ENCODE results near the gene NDUFB7.
A peak's percentile ranks its signal among the peaks of the same experiment; 100 is the strongest.
"Not testable (repeated sequence)": the region's sequence is repeated elsewhere in the genome, so short reads cannot be mapped to it uniquely, and the experiment has no call there.

Gene NDUFB7

DNA sequence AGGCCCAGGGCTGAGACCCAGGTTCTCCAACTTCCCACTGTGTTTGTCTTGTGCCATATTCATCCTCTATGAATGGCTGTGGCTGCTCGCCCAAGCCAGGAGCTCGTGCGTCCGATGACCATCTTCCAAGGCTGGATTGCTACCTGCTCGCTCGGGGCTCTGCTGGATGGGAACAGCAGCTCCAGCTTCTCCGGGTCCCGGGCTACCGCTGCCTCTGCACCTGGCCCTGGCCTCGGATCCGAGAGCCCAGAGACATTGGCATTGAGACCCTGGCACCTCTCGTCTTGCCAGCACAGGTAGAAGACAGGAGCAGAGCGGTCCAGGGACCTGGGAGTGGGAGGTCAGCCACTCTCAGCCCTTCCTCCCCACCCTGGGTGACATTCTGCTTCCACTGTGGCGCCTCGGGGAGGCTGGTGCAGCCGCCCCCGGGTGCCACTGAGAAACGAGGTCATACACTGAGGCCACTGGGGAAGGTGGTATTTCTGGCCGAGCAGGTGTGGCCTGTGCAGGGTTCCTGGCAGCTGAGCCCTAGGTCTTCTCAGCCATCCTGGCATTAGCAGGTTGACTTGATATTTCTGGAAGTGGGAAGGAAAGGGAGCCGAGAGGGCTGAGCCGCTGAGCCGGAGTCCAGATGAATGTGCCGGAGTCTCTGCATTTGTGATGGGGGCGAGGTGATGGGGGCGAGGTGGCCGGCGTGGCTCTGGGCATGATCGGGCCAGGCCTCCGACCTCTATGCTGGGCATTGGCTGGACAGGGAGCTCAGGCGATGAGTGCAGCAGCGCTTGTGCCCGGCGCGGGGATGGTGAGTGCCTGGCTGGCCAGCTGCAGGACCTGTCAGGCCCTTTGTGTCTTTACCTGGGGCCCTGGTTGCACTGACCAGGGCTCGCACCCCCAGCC, 18.6 kb downstream of the NDUFB7 start:
- DNase-seq (ENCODE audit: low read depth) = no peak

DNA sequence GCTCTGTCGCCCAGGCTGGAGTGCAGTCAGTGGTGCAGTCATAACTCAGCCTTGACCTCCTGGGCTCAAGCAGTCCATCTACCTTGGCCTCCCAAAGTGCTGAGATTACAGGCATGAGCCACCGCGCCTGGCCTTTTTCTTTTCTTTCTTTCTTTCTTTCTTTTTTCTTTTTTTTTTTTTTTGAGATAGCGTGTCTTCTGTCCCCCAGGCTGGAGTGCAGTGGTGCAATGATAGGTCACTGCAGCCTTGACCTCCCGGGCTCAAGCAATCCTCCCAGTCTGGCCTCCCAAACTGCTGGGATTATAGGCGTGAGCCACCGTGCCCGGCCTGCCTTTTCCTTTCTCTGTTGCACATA, 19.9 kb downstream of the NDUFB7 start:
- DNase-seq (ENCODE audit: low read depth) = not testable (repeated sequence)

DNA sequence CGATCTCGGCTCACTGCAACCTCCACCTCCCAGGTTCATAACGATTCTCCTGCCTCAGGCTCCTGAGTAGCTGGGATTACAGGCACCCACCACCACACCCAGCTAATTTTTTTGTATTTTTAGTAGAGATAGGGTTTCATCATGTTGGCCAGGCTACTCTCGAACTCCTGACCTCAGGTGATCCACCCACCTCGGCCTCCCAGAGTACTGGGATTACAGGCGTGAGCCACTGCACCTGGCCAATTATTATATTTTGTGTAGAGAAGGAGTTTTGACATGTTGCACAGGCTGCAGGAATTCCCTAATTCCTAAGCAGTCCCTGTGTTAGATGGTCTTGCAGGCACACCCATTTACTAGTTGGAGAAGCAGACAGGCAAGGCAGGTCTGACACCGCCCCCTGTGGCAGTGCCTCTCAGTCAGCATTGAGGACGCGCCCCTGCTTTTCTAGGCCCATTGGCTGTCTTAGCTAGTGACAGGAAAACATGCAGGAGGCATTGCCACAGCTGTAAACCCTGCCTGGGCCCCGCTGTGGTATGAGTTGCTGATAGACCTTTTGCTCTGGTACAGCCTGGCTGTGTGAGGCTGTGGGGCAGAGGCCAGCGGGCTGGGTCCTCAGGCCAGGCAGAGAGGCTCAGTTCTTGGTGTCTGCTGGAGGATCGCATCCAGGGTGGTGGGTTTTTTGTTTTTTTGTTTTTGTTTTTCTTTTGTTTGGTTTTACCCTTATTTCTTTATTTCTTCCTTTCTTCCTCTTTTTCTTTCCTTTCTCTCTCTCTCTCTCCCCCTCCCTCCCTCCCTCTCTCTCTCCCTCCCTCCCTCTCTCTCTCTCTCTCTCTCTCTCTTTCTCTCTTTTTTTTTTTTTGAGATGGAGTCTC, 20.5 kb downstream of the NDUFB7 start:
- peak; percentile 54 for DNase-seq (ENCODE audit: low read depth)

DNA sequence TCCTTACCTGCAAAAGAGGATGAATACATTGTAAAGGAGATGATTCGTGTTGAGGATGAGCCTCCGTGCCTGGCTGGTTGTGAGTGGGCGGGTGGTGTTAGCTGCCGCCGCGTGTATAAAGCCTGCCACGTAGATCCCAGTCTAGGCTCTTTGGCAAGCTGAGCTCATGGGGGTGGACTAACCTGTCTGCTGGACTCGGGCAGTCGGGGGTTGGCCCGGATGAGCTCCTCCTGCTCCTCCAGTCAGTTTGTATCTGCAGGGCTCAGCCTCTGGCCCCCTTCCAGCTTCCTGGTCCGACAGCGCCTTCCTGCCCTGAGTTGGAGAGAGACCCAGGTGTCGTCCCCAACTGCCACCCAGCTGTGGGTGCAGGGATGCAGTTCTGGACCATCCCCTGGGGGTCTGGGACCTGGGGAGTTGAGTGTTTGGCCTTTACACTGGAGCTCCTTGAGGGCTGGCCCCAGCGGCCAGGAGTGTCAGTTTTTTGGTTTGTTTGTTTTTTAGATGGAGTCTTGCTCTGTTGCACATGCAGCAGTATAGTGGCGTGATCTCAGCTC, 21.6 kb downstream of the NDUFB7 start:
- DNase-seq (ENCODE audit: low read depth) = no peak

DNA sequence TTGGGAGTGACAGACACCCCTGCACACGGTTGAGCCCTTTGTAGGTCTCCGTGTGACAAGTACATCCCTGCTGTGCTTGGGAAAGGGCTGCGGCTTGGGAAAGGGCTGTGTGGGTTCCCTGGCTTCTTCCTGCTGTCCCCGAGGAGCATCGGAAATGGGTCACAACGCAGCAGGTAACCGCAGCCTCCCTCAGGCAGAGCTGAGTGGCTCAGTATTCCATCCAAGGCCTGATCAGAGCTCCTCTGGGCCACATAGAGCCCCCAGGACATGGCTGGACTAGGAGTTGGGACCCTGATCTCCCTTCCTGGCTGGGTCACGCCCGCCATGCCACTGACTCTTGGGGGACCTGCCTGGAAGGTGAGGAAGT, 26.2 kb downstream of the NDUFB7 start:
- DNase-seq (ENCODE audit: low read depth) = no peak

DNA sequence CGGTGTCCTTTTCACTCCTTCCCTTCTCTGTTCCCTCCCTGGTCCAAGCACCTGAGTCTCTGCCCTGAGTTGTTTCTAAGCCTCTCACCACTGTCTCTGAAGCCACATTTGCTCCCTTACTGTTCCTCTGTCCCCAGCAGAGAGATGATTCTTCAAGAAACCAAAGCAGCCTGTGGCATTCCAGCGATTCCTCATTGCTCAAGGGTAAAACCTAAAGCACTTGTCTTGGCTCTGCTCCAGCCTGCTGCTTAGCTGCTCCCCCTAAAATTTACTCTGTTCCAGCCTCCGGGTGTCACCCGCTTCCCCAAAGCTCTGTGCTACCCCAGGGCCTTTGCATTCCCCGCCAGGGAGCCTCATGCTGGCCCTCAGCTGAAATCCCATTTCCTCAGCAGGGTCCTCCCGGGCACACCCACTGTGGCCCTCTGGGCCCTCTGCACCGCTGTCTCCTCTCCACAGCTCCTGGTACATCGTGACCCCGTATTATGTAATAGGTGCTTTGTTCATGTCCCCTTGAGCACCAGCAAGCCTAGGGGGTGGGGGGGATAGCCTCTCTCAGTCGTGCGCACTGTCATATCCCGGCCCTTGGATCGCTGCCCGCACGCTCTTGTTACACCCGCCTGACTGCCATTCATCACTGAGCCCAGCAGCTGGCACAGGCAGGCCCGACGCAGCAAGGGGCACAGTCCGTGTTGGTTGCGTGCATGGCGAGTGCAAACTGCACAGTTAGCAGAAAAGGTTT, 26.7 kb downstream of the NDUFB7 start:
- DNase-seq (ENCODE audit: low read depth) = peak; percentile 26

DNA sequence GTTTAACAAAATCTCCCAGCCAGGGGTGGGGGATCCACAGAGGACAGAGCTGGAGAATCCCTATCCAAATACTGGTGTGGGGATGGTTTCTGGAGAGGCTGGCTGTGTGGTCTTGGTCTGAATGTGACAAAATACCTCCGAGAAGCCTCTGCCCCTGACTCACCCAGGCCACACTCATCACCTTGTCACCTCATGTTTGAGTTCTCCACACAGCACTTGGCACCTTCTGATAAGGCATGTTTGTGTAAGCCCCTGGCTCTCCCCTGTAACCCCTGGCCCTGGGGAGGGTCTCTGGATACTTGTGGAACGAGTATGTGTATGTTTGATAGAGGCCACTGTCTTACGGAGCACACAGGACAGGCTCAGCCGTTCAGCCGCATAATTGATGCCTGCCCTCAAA, 27.8 kb downstream of the NDUFB7 start:
- no peak for DNase-seq (ENCODE audit: low read depth)

DNA sequence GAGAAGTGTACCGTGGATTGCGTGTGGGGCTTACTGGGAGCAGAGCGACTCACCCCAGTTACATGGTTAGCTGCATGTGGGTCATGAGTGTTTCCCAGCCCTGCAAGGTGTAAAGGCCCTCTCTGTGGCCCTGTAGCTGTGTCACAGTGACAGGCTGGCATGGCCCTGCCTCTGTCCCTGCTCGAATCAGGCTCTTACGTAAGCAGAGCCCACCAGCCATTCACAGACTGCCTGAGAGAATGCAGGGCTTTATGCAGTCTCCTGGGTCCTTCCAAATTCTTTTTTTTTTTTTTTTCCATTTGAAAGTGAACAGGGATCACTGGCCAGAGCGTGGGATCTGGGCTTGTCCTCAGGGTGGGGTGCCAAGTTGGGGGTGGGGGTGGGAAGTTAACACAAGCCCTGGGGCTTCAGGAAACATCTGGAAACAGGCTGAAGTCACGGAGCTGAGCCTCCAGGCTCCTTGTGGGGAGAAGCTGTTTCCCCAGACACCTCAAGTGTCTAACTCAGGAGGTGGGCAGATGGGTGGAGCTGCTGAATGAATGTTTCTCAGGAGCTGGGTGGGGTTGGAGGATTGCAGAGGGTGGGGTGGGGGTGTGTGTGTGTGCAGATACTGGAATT, 29.0 kb downstream of the NDUFB7 start:
- DNase-seq (ENCODE audit: low read depth) = peak; percentile 56

DNA sequence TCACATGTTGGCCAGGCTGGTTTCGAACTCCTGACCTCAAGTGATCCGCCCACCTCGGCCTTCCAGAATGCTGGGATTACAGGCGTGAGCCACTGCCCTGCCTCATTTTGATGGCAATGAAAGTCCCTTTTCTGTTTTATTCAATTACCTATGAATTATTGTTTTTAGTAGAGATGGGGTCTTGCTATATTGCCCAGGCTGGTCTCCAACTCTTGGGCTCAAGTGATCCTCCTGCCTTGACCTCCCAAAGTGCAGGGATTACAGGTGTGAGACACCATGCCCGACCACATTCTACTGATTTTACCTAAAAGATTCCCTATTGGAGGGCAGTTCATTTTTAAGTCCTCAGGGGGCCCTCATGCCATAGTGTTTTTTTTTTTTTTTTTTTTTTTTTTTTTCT, 29.9 kb downstream of the NDUFB7 start:
- not testable (repeated sequence) for DNase-seq (ENCODE audit: low read depth)

DNA sequence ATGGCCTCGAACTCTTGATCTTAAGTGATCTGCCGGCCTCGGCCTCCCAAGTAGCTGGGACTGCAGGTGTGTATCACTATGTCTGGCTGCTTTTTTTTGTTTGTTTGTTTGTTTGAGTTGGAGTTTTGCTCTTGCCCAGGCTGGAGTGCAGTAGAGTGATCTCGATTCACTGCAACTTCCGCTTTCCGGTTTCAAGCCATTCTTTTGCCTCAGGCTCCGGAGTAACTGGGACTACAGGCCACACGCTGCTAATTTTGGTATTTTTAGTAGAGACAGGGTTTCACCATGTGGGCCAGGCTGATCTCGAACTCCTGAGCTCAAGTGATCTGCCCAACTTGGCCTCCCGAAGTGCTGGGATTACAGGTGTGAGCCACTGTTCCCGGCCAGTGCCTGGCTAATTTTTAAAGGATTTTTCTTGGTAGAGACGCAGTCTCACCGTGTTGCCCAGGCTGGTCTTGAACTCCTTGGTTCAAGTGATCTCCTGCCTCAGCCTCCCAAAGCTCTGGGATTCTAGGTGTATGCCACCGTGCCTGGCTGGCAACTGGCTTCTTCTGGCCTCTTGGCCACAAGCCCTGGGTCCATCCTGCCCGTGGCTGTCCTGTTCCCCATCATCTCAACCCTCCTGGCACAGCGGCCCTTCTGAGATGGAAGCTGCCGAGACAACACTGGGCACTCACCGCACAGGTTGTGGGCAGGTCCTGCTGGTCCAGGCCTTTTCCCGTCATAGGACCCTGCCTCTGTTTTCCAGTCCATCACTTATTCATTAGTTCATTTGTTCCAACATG, 30.9 kb downstream of the NDUFB7 start:
- DNase-seq (ENCODE audit: low read depth) = no peak

DNA sequence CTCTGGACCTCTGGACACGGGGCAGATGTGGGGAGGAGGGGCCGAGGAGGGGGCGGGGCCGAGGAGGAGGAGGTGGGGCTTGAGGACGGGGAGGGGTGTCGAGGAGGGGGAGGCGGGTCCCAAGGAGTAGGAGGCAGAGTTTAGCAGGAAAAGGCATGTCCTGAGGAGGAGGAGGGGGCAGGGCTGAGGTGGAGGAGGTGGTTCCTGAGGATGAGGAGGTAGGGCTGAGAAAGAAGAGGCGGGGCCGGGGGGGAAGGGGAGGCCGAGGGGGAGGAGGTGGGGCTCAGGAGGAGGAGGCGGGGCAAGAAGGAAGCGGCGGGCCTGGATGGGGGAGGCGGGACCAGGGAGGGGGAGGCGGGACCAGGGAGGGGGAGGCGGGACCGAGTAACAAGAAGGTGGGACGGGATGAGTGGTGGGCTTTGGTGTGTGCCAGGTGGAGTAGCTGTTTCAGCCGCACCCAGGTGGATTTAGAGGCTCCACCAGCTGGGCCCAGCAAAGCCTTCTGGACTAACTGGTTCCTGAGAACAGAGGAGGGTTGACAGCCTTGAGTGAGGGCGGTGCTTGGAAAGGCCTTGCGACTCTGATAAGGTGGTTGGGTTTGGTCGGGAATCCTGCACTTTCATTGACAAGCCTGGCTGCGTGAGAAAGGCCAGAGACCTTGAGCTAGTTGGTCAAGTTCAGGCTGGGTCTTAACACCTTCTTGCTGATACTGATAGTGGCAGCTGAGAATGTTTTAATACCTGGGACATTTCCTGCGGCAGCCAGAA, 34.8 kb downstream of the NDUFB7 start:
- peak; percentile 52 for DNase-seq (ENCODE audit: low read depth)

DNA sequence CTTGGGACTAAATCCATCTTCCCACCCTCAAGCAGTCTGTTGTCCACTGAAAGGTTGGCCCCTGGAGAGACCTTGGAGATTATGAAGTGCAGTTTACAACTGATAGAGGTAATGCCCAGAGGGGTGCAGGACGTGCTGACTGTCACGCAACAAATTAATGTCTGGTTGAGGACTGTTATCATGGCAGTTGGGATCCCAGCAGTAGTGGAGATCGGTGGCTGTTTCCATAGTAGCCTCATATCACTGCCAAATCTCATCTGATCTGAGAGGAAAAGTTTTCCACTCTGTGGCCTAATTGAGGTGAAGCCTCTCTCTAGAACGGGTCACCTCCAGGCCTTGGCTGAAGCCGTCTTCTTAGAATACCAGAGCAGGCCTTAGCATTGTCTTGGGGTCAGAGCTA, 38.4 kb downstream of the NDUFB7 start:
- DNase-seq (ENCODE audit: low read depth) = no peak

DNA sequence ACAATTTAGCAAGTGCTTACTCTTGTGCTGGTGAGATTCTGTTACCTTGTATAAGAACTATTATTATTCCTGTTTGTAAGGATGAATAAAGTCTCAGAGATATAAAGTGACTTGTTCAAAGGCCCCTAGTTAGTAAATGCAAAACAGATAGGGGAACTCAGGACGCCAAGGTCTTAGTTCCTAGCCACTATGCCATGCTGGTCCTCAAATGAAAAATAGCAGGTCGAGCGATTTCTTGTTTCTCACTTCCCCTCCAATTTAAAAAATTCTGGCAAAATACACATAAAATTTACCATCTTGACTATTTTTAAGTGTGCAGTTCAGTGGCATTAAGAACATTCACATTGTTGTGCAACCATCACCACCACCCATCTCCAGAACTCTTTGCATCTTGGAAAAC, 41.4 kb downstream of the NDUFB7 start:
- DNase-seq (ENCODE audit: low read depth) = no peak

DNA sequence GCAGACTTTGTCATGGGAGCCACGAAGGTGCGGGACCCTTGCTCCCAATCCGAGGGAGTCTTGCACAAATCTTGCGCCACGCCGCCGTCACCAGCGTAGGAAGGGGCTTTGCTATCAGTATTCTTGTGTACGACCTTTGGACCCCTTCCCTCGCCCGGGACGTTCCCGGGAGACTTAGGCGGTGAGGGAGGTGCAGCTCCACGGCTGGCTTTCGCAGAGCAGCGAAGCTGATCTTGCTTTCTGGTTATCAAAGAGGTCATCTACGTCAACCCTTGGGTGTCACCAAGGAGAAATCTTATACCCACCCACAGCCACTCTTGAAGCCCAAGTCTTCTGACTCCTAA, 41.9 kb downstream of the NDUFB7 start:
- DNase-seq (ENCODE audit: low read depth) = no peak

DNA sequence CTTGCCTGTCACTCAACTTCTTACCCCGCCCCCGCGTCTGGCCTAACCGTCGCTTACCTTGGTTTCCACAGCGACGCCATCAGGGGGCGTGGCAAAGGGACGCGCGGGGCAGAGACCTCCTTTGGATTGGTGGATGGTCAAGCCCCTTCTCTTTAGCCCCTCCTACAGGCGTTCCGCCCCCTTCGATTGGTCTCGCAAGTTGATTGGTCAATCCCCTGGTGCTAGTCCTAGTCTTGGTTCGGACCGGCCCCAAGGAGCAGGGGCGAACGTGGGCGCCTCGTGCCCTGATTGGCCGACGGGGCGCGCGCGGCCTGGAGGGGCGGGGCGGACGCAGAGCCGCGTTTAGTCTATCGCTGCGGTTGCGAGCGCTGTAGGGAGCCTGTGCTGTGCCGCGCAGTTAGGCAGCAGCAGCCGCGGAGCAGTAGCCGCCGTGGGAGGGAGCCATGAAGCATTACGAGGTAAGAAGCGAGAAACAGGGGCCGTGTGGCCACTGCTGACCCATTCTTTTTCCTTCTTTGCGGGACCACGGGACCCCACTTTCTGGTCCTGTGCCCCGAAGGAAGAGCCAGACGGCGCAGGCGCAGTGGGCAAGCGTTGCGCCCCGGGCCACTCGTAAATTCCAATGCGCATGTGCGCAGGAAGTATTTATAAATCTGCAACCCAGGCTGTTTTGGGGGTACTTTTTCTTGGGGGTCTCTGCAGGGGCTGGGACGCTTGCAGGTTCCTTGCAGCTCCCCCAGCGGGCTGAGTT, 42.4 kb downstream of the NDUFB7 start, which contains the start of gene TECR:
Gene TECR, plus strand, starts transcription at position 341 of the 751 bp plus-strand sequence. Its CDS starts 103 bp downstream, at position 444.
- peak; percentile 100 for DNase-seq (ENCODE audit: low read depth)

DNA sequence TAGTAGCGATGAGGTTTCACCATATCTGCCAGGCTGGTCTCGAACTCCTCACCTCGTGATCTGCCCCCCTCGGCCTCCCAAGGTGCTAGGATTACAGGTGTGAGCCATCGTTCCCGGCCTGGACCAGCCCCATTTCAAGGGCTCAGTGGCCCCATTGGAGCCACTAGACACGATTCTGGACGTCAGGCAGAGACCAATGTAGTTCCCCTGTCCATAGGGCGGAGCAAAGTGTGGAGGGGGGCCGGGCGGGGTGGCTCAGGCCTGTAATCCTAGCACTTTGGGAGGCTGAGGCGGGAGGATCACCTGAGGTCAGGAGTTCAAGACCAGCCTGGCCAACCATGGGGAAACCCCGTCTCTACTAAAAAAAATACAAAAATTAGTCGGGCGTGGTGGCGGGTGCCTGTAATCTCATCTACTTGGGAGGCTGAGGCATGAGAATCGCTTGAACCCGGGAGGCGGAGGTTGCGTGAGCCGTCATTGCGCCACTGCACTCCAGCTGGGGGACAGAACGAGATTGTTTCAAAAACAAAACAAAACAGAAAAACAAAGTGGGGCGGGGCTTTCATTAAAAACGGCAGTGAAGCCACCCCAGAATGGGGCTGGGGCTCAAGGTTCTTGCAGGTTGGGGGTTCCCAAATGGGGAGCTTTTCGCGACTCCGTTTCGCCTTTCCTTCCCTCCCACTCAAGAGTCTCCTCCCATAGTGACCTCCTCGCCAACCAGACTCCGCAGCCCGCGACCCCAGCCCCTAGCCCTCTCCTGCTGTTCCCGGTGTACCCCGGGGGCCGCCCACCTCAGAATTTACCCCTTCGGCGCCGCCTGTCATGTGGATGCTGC, 43.2 kb downstream of the NDUFB7 start:
- DNase-seq (ENCODE audit: low read depth) = no peak

DNA sequence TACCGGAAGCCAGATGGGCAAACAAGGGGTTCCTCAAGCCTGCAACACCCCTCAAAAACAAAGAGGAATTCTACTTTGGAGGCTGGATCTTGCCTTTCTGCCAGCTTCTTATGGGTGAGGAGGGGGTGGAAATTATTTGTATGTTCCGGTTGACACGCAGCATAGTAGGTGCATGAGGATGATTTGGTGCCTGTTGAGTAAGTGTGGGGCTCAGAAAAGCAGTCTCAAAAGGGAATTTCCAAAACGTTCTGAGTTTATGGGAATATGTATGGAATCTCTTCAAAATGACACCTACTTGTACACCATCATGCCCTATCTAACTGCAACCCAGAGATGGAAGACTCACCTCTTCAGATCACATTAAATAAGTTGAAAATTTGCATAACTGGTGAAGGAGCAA, 45.4 kb downstream of the NDUFB7 start:
- no peak for DNase-seq (ENCODE audit: low read depth)

DNA sequence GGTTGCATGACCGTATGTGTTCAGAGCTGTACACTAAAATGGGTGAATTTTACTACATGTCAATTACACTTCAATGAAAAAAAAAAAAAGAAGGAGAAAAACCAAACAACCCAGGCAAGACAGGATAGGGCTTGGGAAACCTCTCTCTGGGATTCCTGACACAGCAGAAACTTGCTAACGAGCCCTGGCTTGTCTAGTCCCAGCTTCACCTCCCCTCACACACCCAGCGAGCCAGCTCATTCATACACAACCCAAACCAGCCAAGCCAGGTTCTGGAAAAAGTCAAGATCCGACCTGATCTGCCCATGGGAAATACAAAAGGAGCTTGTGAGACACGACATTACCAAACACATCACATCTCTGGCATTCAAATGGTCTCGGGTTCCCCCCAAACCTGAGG, 46.1 kb downstream of the NDUFB7 start:
- DNase-seq (ENCODE audit: low read depth) = no peak

DNA sequence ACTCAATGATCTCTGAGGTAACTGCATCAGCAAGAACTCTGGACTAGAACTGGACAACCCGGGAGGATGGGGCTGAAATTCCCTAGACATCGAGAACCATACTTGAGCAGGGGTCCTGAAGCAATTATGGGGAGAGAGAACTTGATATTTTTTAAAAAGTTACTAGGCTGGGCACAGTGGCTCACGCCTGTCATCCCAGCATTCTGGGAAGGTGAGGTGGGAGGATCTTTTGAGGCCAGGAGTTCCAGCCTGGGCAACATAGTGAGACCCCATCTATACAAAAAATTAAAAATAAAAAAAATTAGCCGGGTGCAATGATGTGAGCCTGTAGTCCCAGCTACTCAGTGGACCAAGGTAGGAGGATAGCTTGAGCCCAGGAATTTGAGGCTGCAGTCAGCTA, 51.3 kb downstream of the NDUFB7 start:
- no peak for DNase-seq (ENCODE audit: low read depth)

Measured in EH (cell line).